GM21528 (cell line): ENCODE measurements around the gene CKLF.
"Not testable (repeated sequence)": the region's sequence is repeated elsewhere in the genome, so short reads cannot be mapped to it uniquely, and the experiment has no call there.

Source experiments
- ATAC-seq: cut with Tn5 transposase; IDR thresholded peaks from one replicate; pipeline ENCODE4 v1.9.1; 2021; ENCODE audit warnings: mild to moderate bottlenecking, moderate library complexity; ENCODE audit not compliant: unreplicated experiment, low FRiP score

CKLF gene

GRCh38 chr16:66563574-66564334 is 11.4 kb downstream of the CKLF start:
- ATAC-seq = no peak

GRCh38 chr16:66566051-66566901 is 13.9 kb downstream of the CKLF start, which contains the start of gene CMTM1:
TSS of gene CMTM1 (plus strand) at chr16:66566439. CDS start at chr16:66566514, 75 bp downstream.
- no peak for ATAC-seq

- not testable (repeated sequence) for ATAC-seq
Measured at GRCh38 chr16:66567270-66567669, 14.9 kb downstream of the CKLF start.

GRCh38 chr16:66568355-66568754 is 16.0 kb downstream of the CKLF start:
- no peak for ATAC-seq

- ATAC-seq = no peak
Measured at GRCh38 chr16:66569131-66569530, 16.8 kb downstream of the CKLF start.

- no peak for ATAC-seq
Measured at GRCh38 chr16:66569827-66570405, 17.5 kb downstream of the CKLF start.

GRCh38 chr16:66572356-66572755 is 20.0 kb downstream of the CKLF start:
- no peak for ATAC-seq

- ATAC-seq = no peak
Measured at GRCh38 chr16:66574081-66574480, 21.7 kb downstream of the CKLF start.

- no peak for ATAC-seq
Measured at GRCh38 chr16:66574531-66574930, 22.2 kb downstream of the CKLF start.

GRCh38 chr16:66575060-66575459 is 22.7 kb downstream of the CKLF start:
- ATAC-seq = no peak

- ATAC-seq = no peak
Measured at GRCh38 chr16:66576296-66576695, 23.9 kb downstream of the CKLF start.

GRCh38 chr16:66578651-66579531 is 26.5 kb downstream of the CKLF start, which contains the start of gene CMTM2:
TSS of gene CMTM2 (plus strand) at chr16:66579463. CDS start at chr16:66579608, 145 bp downstream.
- ATAC-seq = no peak

- ATAC-seq = no peak
Measured at GRCh38 chr16:66580605-66581209, 28.3 kb downstream of the CKLF start.

- no peak for ATAC-seq
Measured at GRCh38 chr16:66581246-66581952, 29.0 kb downstream of the CKLF start.

GRCh38 chr16:66585481-66586239 is 33.3 kb downstream of the CKLF start:
- no peak for ATAC-seq

GRCh38 chr16:66587881-66588600 is 35.7 kb downstream of the CKLF start:
- no peak for ATAC-seq

- ATAC-seq = no peak
Measured at GRCh38 chr16:66588981-66589713, 36.8 kb downstream of the CKLF start.
